Neuronal stem cell (in vitro differentiated cells): Measurements from ENCODE around the gene JAKMIP3.

Experiments
- DNase-seq: peaks from one replicate; pipeline ENCODE4 v3.0.0-alpha.2; 2013; ENCODE audit warnings: low spot score
- H2AFZ ChIP-seq: one replicate; pipeline ENCODE4 v1.6.1; 2013; ENCODE audit warnings: mild to moderate bottlenecking, low read length, inconsistent platforms
- H2AK5ac ChIP-seq: 2 replicates; pipeline ENCODE4 v1.6.1; 2013; ENCODE audit warnings: low read depth, mild to moderate bottlenecking, inconsistent platforms, low read length, moderate library complexity, mixed read lengths
- H2BK120ac ChIP-seq: 2 replicates; pipeline ENCODE4 v1.6.1; 2013; ENCODE audit warnings: low read depth, mild to moderate bottlenecking, inconsistent platforms, low read length, moderate library complexity, mixed read lengths
- H2BK12ac ChIP-seq: one replicate; pipeline ENCODE4 v1.6.1; 2013; ENCODE audit warnings: low read length, inconsistent platforms
- H2BK15ac ChIP-seq: 2 replicates; pipeline ENCODE4 v1.6.1; 2013; ENCODE audit warnings: mild to moderate bottlenecking, low read length, inconsistent platforms, mixed read lengths
- H2BK5ac ChIP-seq: one replicate; pipeline ENCODE4 v1.6.1; 2013; ENCODE audit warnings: inconsistent platforms, mild to moderate bottlenecking, low read length, moderate library complexity
- H3K14ac ChIP-seq: one replicate; pipeline ENCODE4 v1.6.1; 2013; ENCODE audit warnings: low read length, inconsistent platforms
- H3K18ac ChIP-seq: 2 replicates; pipeline ENCODE4 v1.6.1; 2013; ENCODE audit warnings: low read length, inconsistent platforms
- H3K23ac ChIP-seq: 2 replicates; pipeline ENCODE4 v1.6.1; 2013; ENCODE audit warnings: low read depth, mild to moderate bottlenecking, mixed read lengths, low read length, inconsistent platforms; ENCODE audit not compliant: poor library complexity
- H3K27ac ChIP-seq: replicated peaks from 3 replicates; pipeline ENCODE4 v1.5.1; 2013; ENCODE audit warnings: low read length, inconsistent platforms
- H3K27me3 ChIP-seq, 3 experiments: 2 replicates each; pipeline ENCODE4 v1.6.1; 2013; ENCODE audit warnings: low read length in 3 of 3, mild to moderate bottlenecking in 2 of 3, inconsistent platforms in 1 of 3, low read depth in 1 of 3, mixed read lengths in 1 of 3, moderate library complexity in 1 of 3; ENCODE audit not compliant: control insufficient read depth in 3 of 3, insufficient read depth in 3 of 3
- H3K36me3 ChIP-seq, 2 donors: replicated peaks in 1 of 2; 2 replicates each; pipeline ENCODE4 v1.6.1; 2013; ENCODE audit warnings: low read length in 2 of 2; ENCODE audit not compliant: control insufficient read depth in 2 of 2, insufficient read depth in 2 of 2
- H3K4ac ChIP-seq: 2 replicates; pipeline ENCODE4 v1.6.1; 2013; ENCODE audit warnings: inconsistent platforms, mild to moderate bottlenecking, low read length, moderate library complexity
- H3K4me1 ChIP-seq, 2 donors: 1 replicate in 1 of 2; 2 replicates in 1 of 2; pipeline ENCODE4 v1.6.1; 2013; ENCODE audit warnings: low read length in 2 of 2, low read depth in 1 of 2; ENCODE audit not compliant: control insufficient read depth in 2 of 2, insufficient read depth in 1 of 2
- H3K4me2 ChIP-seq: one replicate; pipeline ENCODE4 v1.6.1; 2013; ENCODE audit warnings: mild to moderate bottlenecking, low read length, inconsistent platforms; ENCODE audit not compliant: insufficient read depth, poor library complexity, severe bottlenecking
- H3K4me3 ChIP-seq, 2 donors: 2 replicates each; pipeline ENCODE4 v1.5.1; 2013; ENCODE audit warnings: low read length in 2 of 2, mild to moderate bottlenecking in 2 of 2, inconsistent platforms in 1 of 2, moderate library complexity in 1 of 2
- H3K79me1 ChIP-seq: one replicate; pipeline ENCODE4 v1.6.1; 2013; ENCODE audit warnings: low read depth, mild to moderate bottlenecking, inconsistent platforms, low read length, moderate library complexity
- H3K9ac ChIP-seq: one replicate; pipeline ENCODE4 v1.6.1; 2013; ENCODE audit warnings: mild to moderate bottlenecking, low read depth, low read length, inconsistent platforms; ENCODE audit not compliant: poor library complexity
- H3K9me3 ChIP-seq, 2 donors: replicated peaks in 1 of 2; 2 replicates each; pipeline versions ENCODE3 to v1.6.1; 2013; ENCODE audit warnings: low read length in 2 of 2, mild to moderate bottlenecking in 2 of 2, inconsistent platforms in 1 of 2, low read depth in 1 of 2, mixed read lengths in 1 of 2, moderate library complexity in 1 of 2; ENCODE audit not compliant: control insufficient read depth in 2 of 2, insufficient read depth in 1 of 2
- H4K8ac ChIP-seq: one replicate; pipeline ENCODE4 v1.6.1; 2013; ENCODE audit warnings: low read depth, mild to moderate bottlenecking, inconsistent platforms, low read length, moderate library complexity
- H4K91ac ChIP-seq: one replicate; pipeline ENCODE4 v1.6.1; 2013; ENCODE audit warnings: low read length, low read depth, mild to moderate bottlenecking, inconsistent platforms; ENCODE audit not compliant: poor library complexity
- WGBS, 2 donors: extraction: QIAGEN DNeasy Blood & Tissue Kit; methylation state at CpG; one replicate each; pipeline ENCODE4 v1.1.7; 2013; ENCODE audit warnings: missing lambda C conversion rate in 2 of 2, mixed read lengths in 1 of 2; ENCODE audit not compliant: insufficient read length in 2 of 2, insufficient replicate concordance in 1 of 2; ENCODE audit errors: extremely low coverage in 2 of 2; 5-methylcytosine and 5-hydroxymethylcytosine counted together

The JAKMIP3 gene

GRCh38 chr10:132096223-132096622, 30.5 kb downstream of the JAKMIP3 start:
- Histone ChIP-seq H2BK12ac (no peak overlapping the region), H3K23ac (no peak overlapping the region), H3K4me3 (no peak overlapping the region), H3K36me3 (no peaks in the 10 kb centered on the region), H2BK5ac (no peak overlapping the region), H3K18ac (no peak overlapping the region), H4K91ac (no peak overlapping the region), H3K4me2 (no peak overlapping the region), H3K14ac (no peak overlapping the region), H3K27me3 (peaks cover 0 to 36% (median 0%) of the 10 kb centered on the region in 3 experiments), H3K9me3 (peaks cover 0 to 2% of the 10 kb centered on the region in 2 donors), H3K27ac (no peak overlapping the region), H3K79me1 (no peaks in the 10 kb centered on the region), H2BK15ac (no peak overlapping the region), H3K4me1 (no peaks in the 10 kb centered on the region), H2BK120ac (no peak overlapping the region), H4K8ac (no peak overlapping the region), H2AFZ (no peak overlapping the region), H3K4ac (no peak overlapping the region), H3K9ac (no peak overlapping the region), H2AK5ac (no peak overlapping the region)
- no CpG with 5 or more reads among the region's 6 CpGs for WGBS, 2 donors
- no peak for DNase-seq

- Histone ChIP-seq H3K14ac (no peak overlapping the region), H2BK12ac (no peak overlapping the region), H2AFZ (no peak overlapping the region), H3K27me3 (peaks cover 0 to 36% (median 0%) of the 10 kb centered on the region in 3 experiments), H2BK120ac (no peak overlapping the region), H3K36me3 (no peaks in the 10 kb centered on the region), H2AK5ac (peak overlapping the region; percentile 41), H2BK5ac (no peak overlapping the region), H3K4me2 (no peak overlapping the region), H3K18ac (peak overlapping the region; percentile 42), H3K4me1 (no peaks in the 10 kb centered on the region), H3K4me3 (no peak overlapping the region), H2BK15ac (no peak overlapping the region), H4K8ac (no peak overlapping the region), H3K23ac (peak overlapping the region; percentile 48), H4K91ac (no peak overlapping the region), H3K4ac (no peak overlapping the region), H3K79me1 (no peaks in the 10 kb centered on the region), H3K9me3 (peaks cover 0 to 2% of the 10 kb centered on the region in 2 donors), H3K9ac (no peak overlapping the region), H3K27ac (no peak overlapping the region)
- no CpG with 5 or more reads among the region's 22 CpGs for WGBS, 2 donors
- no peak for DNase-seq
Observed at GRCh38 chr10:132096863-132097478, 31.2 kb downstream of the JAKMIP3 start.

DNA sequence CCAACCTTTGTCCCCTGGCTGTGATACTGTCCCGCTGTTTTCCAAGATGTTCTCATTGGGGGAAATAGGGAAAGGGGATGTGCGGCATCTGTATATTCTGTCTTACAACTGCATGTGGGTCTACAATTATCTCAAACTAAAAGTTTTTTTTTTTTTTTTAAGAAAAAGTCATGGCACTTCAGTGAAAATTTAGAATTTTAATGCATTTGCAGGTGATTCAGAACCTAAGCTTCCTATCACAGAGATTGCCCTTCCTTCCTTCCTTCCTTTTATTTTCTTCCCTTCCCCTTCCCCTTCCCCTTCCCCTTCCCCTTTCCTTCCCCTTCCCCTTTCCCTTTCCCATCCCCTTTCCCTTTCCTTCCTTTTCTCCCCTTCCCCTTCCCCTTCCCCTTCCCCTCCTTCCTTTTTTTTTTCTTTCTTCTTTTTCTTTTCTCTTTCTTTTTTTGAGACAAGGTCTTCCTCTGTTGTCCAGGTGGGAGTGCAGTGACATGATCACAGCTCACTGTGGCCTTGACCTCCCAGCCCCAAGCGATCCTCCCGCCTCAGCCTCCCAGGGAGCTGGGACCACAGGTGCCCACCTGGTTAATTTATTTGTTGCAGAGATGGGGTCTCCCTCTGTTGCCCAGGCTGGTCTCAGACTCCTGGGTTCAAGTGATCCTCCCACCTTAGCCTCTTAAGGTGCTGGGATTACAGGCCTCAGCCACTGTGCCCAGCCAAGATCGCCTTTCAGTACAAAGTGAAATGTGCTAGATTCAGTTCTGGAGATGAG, 32.0 kb downstream of the JAKMIP3 start:
- DNase-seq = no peak
- H2BK5ac ChIP-seq = no peak overlapping the region
- no peak overlapping the region for H3K4me2 ChIP-seq

More for the DNA sequence above, 32.0 kb downstream of the JAKMIP3 start:
- no peak overlapping the region for H2AK5ac ChIP-seq
- H3K79me1 ChIP-seq = no peaks in the 10 kb centered on the region
- H3K4me1 ChIP-seq = no peaks in the 10 kb centered on the region
- no peak overlapping the region for H3K23ac ChIP-seq
- H2BK120ac ChIP-seq = no peak overlapping the region
- H3K9ac ChIP-seq = no peak overlapping the region
- H4K91ac ChIP-seq = no peak overlapping the region
- no peak overlapping the region for H3K18ac ChIP-seq
- no peak overlapping the region for H3K14ac ChIP-seq
- H3K4ac ChIP-seq = no peak overlapping the region
- no CpG with 5 or more reads among the region's 5 CpGs for WGBS, 2 donors
- peaks cover 0 to 36% (median 0%) of the 10 kb centered on the region in 3 experiments for H3K27me3 ChIP-seq
- H2BK15ac ChIP-seq = no peak overlapping the region
- peaks cover 0 to 2% of the 10 kb centered on the region in 2 donors for H3K9me3 ChIP-seq
- no peak overlapping the region for H4K8ac ChIP-seq
- H3K27ac ChIP-seq = no peak overlapping the region
- no peaks in the 10 kb centered on the region for H3K36me3 ChIP-seq
- H2BK12ac ChIP-seq = no peak overlapping the region
- H3K4me3 ChIP-seq = no peak overlapping the region
- H2AFZ ChIP-seq = no peak overlapping the region
